GM12864 (cell line): Measurements from ENCODE around the gene LRRC73.
"Not testable (repeated sequence)": the region's sequence is repeated elsewhere in the genome, so short reads cannot be mapped to it uniquely, and the experiment has no call there.

Source experiments
- DNase-seq: peaks from one replicate; pipeline ENCODE4 v3.0.0-alpha.2; 2011; ENCODE audit warnings: low read depth
- H3K4me3 ChIP-seq: 2 replicates; pipeline ENCODE4 v1.5.1; 2011; ENCODE audit warnings: mild to moderate bottlenecking, low read depth, low read length, control low read depth
- CTCF ChIP-seq: IDR thresholded peaks from 2 replicates; pipeline ENCODE4 v1.5.1; 2011; ENCODE audit warnings: low read depth, mild to moderate bottlenecking, moderate library complexity, low read length, control low read depth, inconsistent platforms; ENCODE audit errors: missing control alignments

The LRRC73 gene

GRCh38 chr6:43468748-43469681 lies 41.1 kb downstream of the LRRC73 start:
- no peak for DNase-seq
- H3K4me3 ChIP-seq = no peak overlapping the region
- TF ChIP-seq CTCF = no peak

- no peak for TF ChIP-seq CTCF
- no peak overlapping the region for H3K4me3 ChIP-seq
- no peak for DNase-seq
Observed at GRCh38 chr6:43468240-43468639, 41.9 kb downstream of the LRRC73 start.

GRCh38 chr6:43467752-43468151 lies 42.4 kb downstream of the LRRC73 start:
- no peak overlapping the region for H3K4me3 ChIP-seq
- DNase-seq = no peak
- TF ChIP-seq CTCF = no peak

GRCh38 chr6:43467265-43467664 lies 42.9 kb downstream of the LRRC73 start:
- not testable (repeated sequence) for H3K4me3 ChIP-seq, DNase-seq

- DNase-seq = no peak
- no peak overlapping the region for H3K4me3 ChIP-seq
- TF ChIP-seq CTCF = no peak
Observed at GRCh38 chr6:43465948-43466347, 44.2 kb downstream of the LRRC73 start.

- H3K4me3 ChIP-seq = no peak overlapping the region
- TF ChIP-seq CTCF = no peak
- DNase-seq = no peak
Observed at GRCh38 chr6:43464337-43464736, 45.8 kb downstream of the LRRC73 start.

- no peak for TF ChIP-seq CTCF
- H3K4me3 ChIP-seq = no peak overlapping the region
- no peak for DNase-seq
Observed at GRCh38 chr6:43461936-43462335, 48.2 kb downstream of the LRRC73 start.
